Sigmoid colon (tissue), 4 donors: Measurements from ENCODE around the gene NOS1AP.

Experiments
- EP300 ChIP-seq, 4 donors: sonication (generic); formaldehyde crosslinking; IDR thresholded peaks; one replicate each; pipeline ENCODE4 v1.6.1; 2017; ENCODE audit warnings: antibody characterized with exemption in 4 of 4
- POLR2A ChIP-seq, 2 donors: fragments of 450-650 bp; IDR thresholded peaks; one replicate each; pipeline ENCODE4 v1.6.1; 2016; ENCODE audit warnings: antibody characterized with exemption in 2 of 2, mild to moderate bottlenecking in 2 of 2, moderate library complexity in 2 of 2
- POLR2AphosphoS5 ChIP-seq, 4 donors: sonication (generic); formaldehyde crosslinking; IDR thresholded peaks; one replicate each; pipeline ENCODE4 v1.6.1; 2017; ENCODE audit warnings: antibody characterized with exemption in 4 of 4
- TF ChIP-seq, protein P1 (sequence below), 4 experiments: fragments of 450-650 bp in 3 of 4; fragments of 200-600 bp in 1 of 4; IDR thresholded peaks; one replicate each; pipeline ENCODE4 v1.5.1; 2016 to 2019; ENCODE audit warnings: antibody characterized with exemption in 4 of 4, mild to moderate bottlenecking in 3 of 4, moderate library complexity in 2 of 4

- TF ChIP-seq, protein P1, sequence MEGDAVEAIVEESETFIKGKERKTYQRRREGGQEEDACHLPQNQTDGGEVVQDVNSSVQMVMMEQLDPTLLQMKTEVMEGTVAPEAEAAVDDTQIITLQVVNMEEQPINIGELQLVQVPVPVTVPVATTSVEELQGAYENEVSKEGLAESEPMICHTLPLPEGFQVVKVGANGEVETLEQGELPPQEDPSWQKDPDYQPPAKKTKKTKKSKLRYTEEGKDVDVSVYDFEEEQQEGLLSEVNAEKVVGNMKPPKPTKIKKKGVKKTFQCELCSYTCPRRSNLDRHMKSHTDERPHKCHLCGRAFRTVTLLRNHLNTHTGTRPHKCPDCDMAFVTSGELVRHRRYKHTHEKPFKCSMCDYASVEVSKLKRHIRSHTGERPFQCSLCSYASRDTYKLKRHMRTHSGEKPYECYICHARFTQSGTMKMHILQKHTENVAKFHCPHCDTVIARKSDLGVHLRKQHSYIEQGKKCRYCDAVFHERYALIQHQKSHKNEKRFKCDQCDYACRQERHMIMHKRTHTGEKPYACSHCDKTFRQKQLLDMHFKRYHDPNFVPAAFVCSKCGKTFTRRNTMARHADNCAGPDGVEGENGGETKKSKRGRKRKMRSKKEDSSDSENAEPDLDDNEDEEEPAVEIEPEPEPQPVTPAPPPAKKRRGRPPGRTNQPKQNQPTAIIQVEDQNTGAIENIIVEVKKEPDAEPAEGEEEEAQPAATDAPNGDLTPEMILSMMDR (IDR thresholded peaks at IDR 0.05): no peak
- TF ChIP-seq EP300 (IDR thresholded peaks at IDR 0.05): no peak
- no peak for TF ChIP-seq POLR2A (IDR thresholded peaks at IDR 0.05)
- no peak for TF ChIP-seq POLR2AphosphoS5 (IDR thresholded peaks at IDR 0.05)
Measured at GRCh38 chr1:162021124-162021523, 48.4 kb upstream of the NOS1AP start.
